IMR-90 (cell line): ENCODE data around the gene LENEP. TPM values are rescaled to one million over a fixed set of nuclear protein-coding genes. Genes with fewer than 3 reads are reported as not detected.

Source experiments
- ATAC-seq: fragments of 200-7000 bp; cut with Tn5 transposase; 2 replicates; pipeline ENCODE4 v1.9.1; 2020; ENCODE audit warnings: low read depth, mild to moderate bottlenecking, moderate library complexity
- BruUV-seq: library from RNA; stranded (reverse); fragments of 400-500 nt; replicated peaks from 2 replicates; lab custom pipeline; 2021; lab: Mats Ljungman, UMichigan
- CTCF ChIA-PET: fragments of 300-600 bp; formaldehyde crosslinking; extraction: SDS; loops from one replicate; lab custom pipeline; 2021; ENCODE audit warnings: antibody characterized with exemption; lab: Yijun Ruan, JAX
- POLR2A ChIA-PET: fragments of 300-600 bp; sonication (Branson Sonifier 250); formaldehyde crosslinking; loops from one replicate; lab custom pipeline; 2022; ENCODE audit warnings: antibody characterized with exemption; ENCODE audit not compliant: unreplicated experiment; lab: Charles Lee
- DNase-seq: peaks from one replicate; pipeline ENCODE4 v3.0.0; 2013
- H2AFZ ChIP-seq: replicated peaks from 2 replicates; pipeline ENCODE3; 2013; ENCODE audit warnings: low read length, mild to moderate bottlenecking; ENCODE audit not compliant: poor library complexity
- H2AK5ac ChIP-seq: 2 replicates; pipeline ENCODE4 v1.6.1; 2013; ENCODE audit warnings: low read depth, low read length, inconsistent platforms
- H2AK9ac ChIP-seq: replicated peaks from 2 replicates; pipeline ENCODE3; 2013; ENCODE audit warnings: mild to moderate bottlenecking, low read depth, low read length, moderate library complexity; ENCODE audit not compliant: poor library complexity
- H2BK120ac ChIP-seq: 2 replicates; pipeline ENCODE4 v1.6.1; 2013; ENCODE audit warnings: low read depth, low read length, inconsistent platforms
- H2BK15ac ChIP-seq: 3 replicates; pipeline ENCODE4 v1.6.1; 2013; ENCODE audit warnings: low read depth, low read length, inconsistent platforms
- H2BK20ac ChIP-seq: 2 replicates; pipeline ENCODE4 v1.6.1; 2013; ENCODE audit warnings: low read depth, mild to moderate bottlenecking, inconsistent platforms, low read length, moderate library complexity
- H2BK5ac ChIP-seq: 2 replicates; pipeline ENCODE4 v1.6.1; 2013; ENCODE audit warnings: mild to moderate bottlenecking, low read depth, low read length, inconsistent platforms; ENCODE audit not compliant: poor library complexity, severe bottlenecking
- H3K14ac ChIP-seq: replicated peaks from 2 replicates; pipeline ENCODE4 v1.6.1; 2013; ENCODE audit warnings: low read depth, low read length, inconsistent platforms
- H3K18ac ChIP-seq: 2 replicates; pipeline ENCODE4 v1.6.1; 2013; ENCODE audit warnings: low read depth, low read length, control low read depth
- H3K23ac ChIP-seq: 2 replicates; pipeline ENCODE4 v1.6.1; 2013; ENCODE audit warnings: low read depth, low read length, inconsistent platforms
- H3K27ac ChIP-seq: 2 replicates; pipeline ENCODE4 v1.5.1; 2013; ENCODE audit warnings: mild to moderate bottlenecking, control low read depth, low read length; ENCODE audit not compliant: insufficient read depth
- H3K27me3 ChIP-seq: 2 replicates; pipeline ENCODE4 v1.6.1; 2013; ENCODE audit warnings: low read length; ENCODE audit not compliant: control insufficient read depth, insufficient read depth
- H3K36me3 ChIP-seq: 2 replicates; pipeline ENCODE4 v1.6.1; 2013; ENCODE audit warnings: low read length, mixed read lengths; ENCODE audit not compliant: control insufficient read depth, insufficient read depth
- H3K4ac ChIP-seq: 2 replicates; pipeline ENCODE4 v1.6.1; 2013; ENCODE audit warnings: low read depth, low read length, inconsistent platforms
- H3K4me1 ChIP-seq: 2 replicates; pipeline ENCODE4 v1.6.1; 2013; ENCODE audit warnings: low read length, mixed read lengths; ENCODE audit not compliant: control insufficient read depth, insufficient read depth
- H3K4me2 ChIP-seq: 2 replicates; pipeline ENCODE4 v1.6.1; 2013; ENCODE audit warnings: low read depth, mild to moderate bottlenecking, control low read depth, low read length, moderate library complexity
- H3K4me3 ChIP-seq: 2 replicates; pipeline ENCODE4 v1.5.1; 2013; ENCODE audit warnings: low read depth, mild to moderate bottlenecking, control low read depth, low read length, moderate library complexity; ENCODE audit not compliant: insufficient read depth
- H3K56ac ChIP-seq: 2 replicates; pipeline ENCODE4 v1.6.1; 2013; ENCODE audit warnings: low read length, inconsistent platforms; ENCODE audit not compliant: insufficient read depth; ENCODE audit errors: extremely low read depth
- H3K79me1 ChIP-seq, 2 experiments: 2 replicates each; pipeline ENCODE4 v1.6.1; 2013; ENCODE audit warnings: low read length in 2 of 2, inconsistent platforms in 1 of 2, low read depth in 1 of 2
- H3K9ac ChIP-seq: 2 replicates; pipeline ENCODE4 v1.6.1; 2013; ENCODE audit warnings: low read depth, low read length, control low read depth
- H3K9me1 ChIP-seq: 2 replicates; pipeline ENCODE4 v1.6.1; 2013; ENCODE audit warnings: low read length, inconsistent platforms; ENCODE audit not compliant: insufficient read depth
- H3K9me3 ChIP-seq: 2 replicates; pipeline ENCODE4 v1.6.1; 2013; ENCODE audit warnings: low read length; ENCODE audit not compliant: control insufficient read depth, insufficient read depth
- H4K20me1 ChIP-seq: 2 replicates; pipeline ENCODE4 v1.6.1; 2013; ENCODE audit warnings: low read length, inconsistent platforms; ENCODE audit not compliant: insufficient read depth
- H4K5ac ChIP-seq: 2 replicates; pipeline ENCODE4 v1.6.1; 2013; ENCODE audit warnings: mild to moderate bottlenecking, low read depth, low read length, control low read depth
- H4K8ac ChIP-seq, 2 experiments: 2 replicates each; pipeline ENCODE4 v1.6.1; 2013; ENCODE audit warnings: low read depth in 2 of 2, low read length in 2 of 2, control low read depth in 1 of 2, inconsistent platforms in 1 of 2
- H4K91ac ChIP-seq: 2 replicates; pipeline ENCODE4 v1.6.1; 2013; ENCODE audit warnings: low read depth, low read length, inconsistent platforms; ENCODE audit not compliant: insufficient read depth
- CEBPB ChIP-seq: IDR thresholded peaks from 2 replicates; pipeline ENCODE4 v1.6.1; 2012; ENCODE audit warnings: low read depth, low read length, improper control_type of control experiment
- CHD1 ChIP-seq: IDR thresholded peaks from 2 replicates; pipeline ENCODE4 v1.6.1; 2012; ENCODE audit warnings: low read depth, low read length, improper control_type of control experiment
- ELK1 ChIP-seq: fragments of 150-350 bp; IDR thresholded peaks from 2 replicates; pipeline ENCODE4 v1.6.1; 2016; ENCODE audit warnings: low read depth, mild to moderate bottlenecking, low read length, moderate library complexity, borderline replicate concordance
- MAFK ChIP-seq: IDR thresholded peaks from 2 replicates; pipeline ENCODE4 v1.6.1; 2012; ENCODE audit warnings: low read depth, low read length, improper control_type of control experiment
- MXI1 ChIP-seq: IDR thresholded peaks from 2 replicates; pipeline ENCODE4 v1.6.1; 2012; ENCODE audit warnings: low read depth, mild to moderate bottlenecking, low read length, moderate library complexity, borderline replicate concordance
- NFE2L2 ChIP-seq: fragments of 150-350 bp; IDR thresholded peaks from 2 replicates; pipeline ENCODE4 v1.6.1; 2016; ENCODE audit warnings: low read depth, mild to moderate bottlenecking, low read length
- RAD21 ChIP-seq: IDR thresholded peaks from 2 replicates; pipeline ENCODE4 v1.6.1; 2012; ENCODE audit warnings: low read length, improper control_type of control experiment
- RCOR1 ChIP-seq: IDR thresholded peaks from 2 replicates; pipeline ENCODE4 v1.6.1; 2012; ENCODE audit warnings: mild to moderate bottlenecking, low read length, improper control_type of control experiment; ENCODE audit not compliant: insufficient replicate concordance
- SMC3 ChIP-seq: fragments of 150-350 bp; IDR thresholded peaks from 2 replicates; pipeline ENCODE4 v1.6.1; 2016; ENCODE audit warnings: low read depth, mild to moderate bottlenecking, antibody characterized with exemption, low read length, moderate library complexity
- USF2 ChIP-seq: fragments of 150-350 bp; IDR thresholded peaks from 2 replicates; pipeline ENCODE4 v1.6.1; 2017; ENCODE audit warnings: mild to moderate bottlenecking, antibody characterized with exemption, low read length, low read depth
- WGBS, 2 experiments: methylation state at CpG; one replicate each; pipeline versions ENCODE4 v1.1.5 to v1.1.7; 2013; ENCODE audit warnings: missing lambda C conversion rate in 2 of 2; ENCODE audit not compliant: insufficient read length in 1 of 2; ENCODE audit errors: extremely low coverage in 2 of 2; 5-methylcytosine and 5-hydroxymethylcytosine counted together
- dilution Hi-C: fragments of 300-500 bp; cut with HindIII; formaldehyde crosslinking; loops from one replicate; pipeline ENCODE4 v1.14.3; 2018; ENCODE audit warnings: low sequenced_read_pairs; ENCODE audit not compliant: unreplicated experiment
- in situ Hi-C: fragments of 300-500 bp; cut with MboI; formaldehyde crosslinking; loops from 3 replicates; pipeline ENCODE4 v1.14.3; 2019; ENCODE audit warnings: low sequenced_read_pairs, inconsistent platforms, mixed read lengths
- intact Hi-C: fragments of 100-400 bp; cut with micrococcal nuclease; formaldehyde crosslinking; loops from 2 replicates; pipeline ENCODE4 v1.10.0; 2022
- polyA plus RNA-seq, 3 experiments: library from polyadenylated mRNA; depleted of rRNA; stranded (reverse); fragments of >200 nt; gene quantifications; 2 replicates each; pipeline ENCODE4 v1.2.3, GENCODE V29; 2012; ENCODE audit warnings: low replicate concordance in 1 of 3
- total RNA-seq: library from RNA; depleted of rRNA; stranded (reverse); fragments of >200 nt; gene quantifications from 2 replicates; pipeline ENCODE4 v1.2.3, GENCODE V29; 2012

LENEP gene
- total and polyA plus RNA-seq, 2 of the 4 experiments (the other 2 are of a cell fraction), result not detected

GRCh38 chr1:154968731-154969130, 24.7 kb upstream of the LENEP start:
- peak overlapping the region; percentile 97 for H3K4me2 ChIP-seq
- peak overlapping the region; percentile 49; the same call in 1 of the 2 replicates for H2AK5ac ChIP-seq
- CTCF ChIA-PET, result interaction anchor here (1.2 kb wide), 1 partner anchor 49 kb away, joined by 3 read pairs; no protein-coding TSS in a partner anchor
- no peak overlapping the region for H3K56ac ChIP-seq
- H2BK5ac ChIP-seq, result peak overlapping the region; percentile 87
- peaks cover 47% of the 10 kb centered on the region for H4K20me1 ChIP-seq
- peak overlapping the region; percentile 92 for H3K4ac ChIP-seq
- H3K18ac ChIP-seq, result no peak overlapping the region
- peaks cover 44% of the 10 kb centered on the region for H3K36me3 ChIP-seq
- in situ Hi-C loops (no loop called here), dilution Hi-C loops (no loop called here), intact Hi-C loops (no loop called here)
- H3K27me3 ChIP-seq, result no peaks in the 10 kb centered on the region
- H3K79me1 ChIP-seq, result peaks cover 23 to 71% of the 10 kb centered on the region in 2 experiments
- H3K9ac ChIP-seq, result peak overlapping the region; percentile 87
- POLR2A ChIA-PET, result no interaction called here
- peak overlapping the region; percentile 65 for H3K4me3 ChIP-seq
- TF ChIP-seq SMC3 (no peak), CHD1 (no peak), ELK1 (no peak), MXI1 (no peak), MAFK (no peak), RCOR1 (no peak), USF2 (no peak), RAD21 (no peak), CEBPB (no peak), NFE2L2 (no peak)
- no peak overlapping the region for H2AFZ ChIP-seq
- peak overlapping the region; percentile 99 for H2AK9ac ChIP-seq
- no peak for DNase-seq
- no peaks in the 10 kb centered on the region for H3K9me3 ChIP-seq
- no peak overlapping the region for H4K91ac ChIP-seq
- no peak overlapping the region for H4K8ac ChIP-seq
- no CpG with 5 or more reads among the region's 3 CpGs for WGBS, 2 experiments
- peak overlapping the region; percentile 85; the same call in 1 of the 2 replicates for H3K23ac ChIP-seq
- H2BK15ac ChIP-seq, result no peak overlapping the region
- peaks cover 18% of the 10 kb centered on the region for H3K4me1 ChIP-seq
- peak overlapping the region; percentile 84 for H3K27ac ChIP-seq
- no peak overlapping the region for H4K5ac ChIP-seq
- peaks cover 7% of the 10 kb centered on the region for H3K9me1 ChIP-seq
- ATAC-seq, result no peak
- H2BK120ac ChIP-seq, result no peak overlapping the region
- no peak overlapping the region for H2BK20ac ChIP-seq
- H3K14ac ChIP-seq, result peak overlapping the region; percentile 95
- BruUV-seq, result no TSS peak
